ENCODE data around the gene TXNDC2. TPM values are rescaled to one million over a fixed set of nuclear protein-coding genes. Genes with fewer than 3 reads are reported as not detected.

Gene TXNDC2
- total RNA-seq, 1 experiment from 2014 or later, result 0.28 TPM

DNA sequence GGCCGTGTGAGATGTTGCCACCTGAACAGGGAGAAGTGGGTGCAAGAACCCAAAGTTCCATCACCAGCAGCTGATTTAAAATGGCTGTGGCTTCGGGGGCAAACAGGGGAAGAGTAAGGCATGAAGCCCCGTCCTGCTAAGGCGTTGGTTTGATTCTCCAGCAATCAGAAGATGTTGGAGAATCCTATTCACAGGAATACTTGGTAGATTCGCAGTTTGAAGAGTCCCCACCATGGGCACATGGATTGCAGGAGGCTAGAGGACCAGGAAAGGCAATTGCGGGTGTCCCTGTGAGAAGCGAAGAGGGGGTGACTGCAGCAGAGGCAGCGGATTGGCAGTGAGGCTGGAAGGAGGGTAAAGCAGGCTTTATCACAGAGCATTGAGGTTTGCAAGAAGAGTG is 46.6 kb upstream of the TXNDC2 start:
- no peak overlapping the region for H3K4me3 Mint-ChIP-seq
- Histone ChIP-seq H2BK15ac (ENCODE audit: low read depth, low read length) (no peak overlapping the region), H3K79me1 (ENCODE audit: insufficient read depth, low read depth, low read length, poor library complexity, severe bottlenecking) (no peaks in the 10 kb centered on the region), H4K5ac (ENCODE audit: insufficient read length, low read depth, low read length) (no peak overlapping the region), H3K14ac (ENCODE audit: insufficient read depth, low read length) (peak overlapping the region; percentile 32), H3K9ac (ENCODE audit: extremely low read depth, insufficient read length, low read length) (no peak overlapping the region), H2AFZ (ENCODE audit: low read length) (no peak overlapping the region), H3K4ac (ENCODE audit: low read depth, low read length) (peak overlapping the region; percentile 85), H2BK5ac (ENCODE audit: insufficient read length, low read length) (no peak overlapping the region), H3K9me3 (ENCODE audit: control insufficient read depth, low read depth, low read length) (no peaks in the 10 kb centered on the region), H3K27ac (ENCODE audit: insufficient read length, low read depth, low read length) (no peak overlapping the region), H3K27me3 (ENCODE audit: insufficient read depth, low read length) (no peaks in the 10 kb centered on the region; the same call in 1 of the 2 replicates), H3K23ac (ENCODE audit: insufficient read length, low read depth, low read length) (no peak overlapping the region), H4K91ac (ENCODE audit: insufficient read length, low read depth, low read length) (peak overlapping the region; percentile 83), H3K4me2 (ENCODE audit: insufficient read depth, insufficient read length, low read length) (no peak overlapping the region), H3K79me2 (ENCODE audit: insufficient read depth, low read length) (no peaks in the 10 kb centered on the region), H2AK5ac (ENCODE audit: insufficient read length, low read length) (peak overlapping the region; percentile 26), H4K20me1 (ENCODE audit: control insufficient read depth, insufficient read depth, insufficient read length) (no peaks in the 10 kb centered on the region), H3K23me2 (ENCODE audit: insufficient read length, low read depth, low read length, poor library complexity, severe bottlenecking) (no peaks in the 10 kb centered on the region), H3K56ac (ENCODE audit: insufficient read length, low read depth, low read length) (no peak overlapping the region), H4K8ac (replicated peaks; ENCODE audit: insufficient read length, low read depth, low read length) (no peak overlapping the region), H3K4me1 (ENCODE audit: insufficient read depth, low read length) (peaks cover 18% of the 10 kb centered on the region; the same call in 1 of the 2 replicates), H3K18ac (ENCODE audit: insufficient read length, low read depth, low read length) (peak overlapping the region; percentile 80), H2BK20ac (ENCODE audit: low read depth, low read length, poor library complexity, severe bottlenecking) (peak overlapping the region; percentile 91), H2BK12ac (ENCODE audit: insufficient read length, low read depth, low read length) (peak overlapping the region; percentile 12), H3T11ph (ENCODE audit: low read length) (peak overlapping the region; percentile 59), H2BK120ac (ENCODE audit: low read depth, low read length, poor library complexity, severe bottlenecking) (no peak overlapping the region)
- no peak for DNase-seq
- no peaks in the 10 kb centered on the region for H3K9me3 Mint-ChIP-seq
- 0 out of 2 replicates have a peak, but pooled peaks cover 2% of the 10 kb centered on the region for H3K27me3 Mint-ChIP-seq (ENCODE audit: low read depth)
- TF ChIP-seq, protein P1, sequence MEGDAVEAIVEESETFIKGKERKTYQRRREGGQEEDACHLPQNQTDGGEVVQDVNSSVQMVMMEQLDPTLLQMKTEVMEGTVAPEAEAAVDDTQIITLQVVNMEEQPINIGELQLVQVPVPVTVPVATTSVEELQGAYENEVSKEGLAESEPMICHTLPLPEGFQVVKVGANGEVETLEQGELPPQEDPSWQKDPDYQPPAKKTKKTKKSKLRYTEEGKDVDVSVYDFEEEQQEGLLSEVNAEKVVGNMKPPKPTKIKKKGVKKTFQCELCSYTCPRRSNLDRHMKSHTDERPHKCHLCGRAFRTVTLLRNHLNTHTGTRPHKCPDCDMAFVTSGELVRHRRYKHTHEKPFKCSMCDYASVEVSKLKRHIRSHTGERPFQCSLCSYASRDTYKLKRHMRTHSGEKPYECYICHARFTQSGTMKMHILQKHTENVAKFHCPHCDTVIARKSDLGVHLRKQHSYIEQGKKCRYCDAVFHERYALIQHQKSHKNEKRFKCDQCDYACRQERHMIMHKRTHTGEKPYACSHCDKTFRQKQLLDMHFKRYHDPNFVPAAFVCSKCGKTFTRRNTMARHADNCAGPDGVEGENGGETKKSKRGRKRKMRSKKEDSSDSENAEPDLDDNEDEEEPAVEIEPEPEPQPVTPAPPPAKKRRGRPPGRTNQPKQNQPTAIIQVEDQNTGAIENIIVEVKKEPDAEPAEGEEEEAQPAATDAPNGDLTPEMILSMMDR (conservative IDR thresholded peaks at IDR 0.05), result no peak
- H3K4me1 Mint-ChIP-seq, result peaks cover 55 to 59% of the 10 kb centered on the region in 2 experiments
- peak overlapping the region; percentile 36 to 87 (median 77); a peak in 6 of 7 replicates for H3K27ac Mint-ChIP-seq
- peaks cover 0 to 5% (median 0%) of the 10 kb centered on the region in 3 experiments; a peak in 3 of 7 replicates for H3K36me3 Mint-ChIP-seq (ENCODE audit: insufficient read depth in 1 of 3, low read depth in 3 of 3)
- WGBS (ENCODE audit: extremely low coverage, insufficient read length, low lambda C conversion rate), result no CpG with 5 or more reads among the region's 8 CpGs

Measured in H9 (cell line).